ENCODE data around the gene NPR2. TPM values are rescaled to one million over a fixed set of nuclear protein-coding genes. Genes with fewer than 3 reads are reported as not detected.

Gene NPR2
- total RNA-seq, 1 experiment from 2014 or later, result 18.8 TPM

- ChIA-PET CTCF (no interaction called here), POLR2A (no interaction called here), RAD21 (ENCODE audit: low non-redundant PET in 1 of 2, low total read pairs in 2 of 2, uncharacterized antibody in 2 of 2, unreplicated experiment in 2 of 2) (no interaction called here)
- TF ChIP-seq ZNF274 (IDR thresholded peaks at IDR 0.05; ENCODE audit: low read depth, low read length) (no peak), YY1 (IDR thresholded peaks at IDR 0.05; ENCODE audit: extremely low read depth, insufficient replicate concordance, low read depth, low read length) (no peak), MAX (IDR thresholded peaks at IDR 0.05) (no peak), SRF (IDR thresholded peaks at IDR 0.05; ENCODE audit: low read depth) (no peak), EGR1 (IDR thresholded peaks at IDR 0.05; ENCODE audit: low read depth) (no peak), JUND (IDR thresholded peaks at IDR 0.05) (no peak), POLR2AphosphoS5 (IDR thresholded peaks at IDR 0.05; ENCODE audit: low read depth, low read length) (no peak), CBX3 (IDR thresholded peaks at IDR 0.05; ENCODE audit: low read depth) (no peak), EZH2phosphoT487 (IDR thresholded peaks at IDR 0.05; ENCODE audit: borderline replicate concordance) (no peak), SP1 (IDR thresholded peaks at IDR 0.05; ENCODE audit: low read depth) (no peak), POLR2A (IDR thresholded peaks at IDR 0.05; ENCODE audit: borderline replicate concordance, extremely low read depth, insufficient read depth, insufficient read length) (no peak)
- TF ChIP-seq, protein P1, sequence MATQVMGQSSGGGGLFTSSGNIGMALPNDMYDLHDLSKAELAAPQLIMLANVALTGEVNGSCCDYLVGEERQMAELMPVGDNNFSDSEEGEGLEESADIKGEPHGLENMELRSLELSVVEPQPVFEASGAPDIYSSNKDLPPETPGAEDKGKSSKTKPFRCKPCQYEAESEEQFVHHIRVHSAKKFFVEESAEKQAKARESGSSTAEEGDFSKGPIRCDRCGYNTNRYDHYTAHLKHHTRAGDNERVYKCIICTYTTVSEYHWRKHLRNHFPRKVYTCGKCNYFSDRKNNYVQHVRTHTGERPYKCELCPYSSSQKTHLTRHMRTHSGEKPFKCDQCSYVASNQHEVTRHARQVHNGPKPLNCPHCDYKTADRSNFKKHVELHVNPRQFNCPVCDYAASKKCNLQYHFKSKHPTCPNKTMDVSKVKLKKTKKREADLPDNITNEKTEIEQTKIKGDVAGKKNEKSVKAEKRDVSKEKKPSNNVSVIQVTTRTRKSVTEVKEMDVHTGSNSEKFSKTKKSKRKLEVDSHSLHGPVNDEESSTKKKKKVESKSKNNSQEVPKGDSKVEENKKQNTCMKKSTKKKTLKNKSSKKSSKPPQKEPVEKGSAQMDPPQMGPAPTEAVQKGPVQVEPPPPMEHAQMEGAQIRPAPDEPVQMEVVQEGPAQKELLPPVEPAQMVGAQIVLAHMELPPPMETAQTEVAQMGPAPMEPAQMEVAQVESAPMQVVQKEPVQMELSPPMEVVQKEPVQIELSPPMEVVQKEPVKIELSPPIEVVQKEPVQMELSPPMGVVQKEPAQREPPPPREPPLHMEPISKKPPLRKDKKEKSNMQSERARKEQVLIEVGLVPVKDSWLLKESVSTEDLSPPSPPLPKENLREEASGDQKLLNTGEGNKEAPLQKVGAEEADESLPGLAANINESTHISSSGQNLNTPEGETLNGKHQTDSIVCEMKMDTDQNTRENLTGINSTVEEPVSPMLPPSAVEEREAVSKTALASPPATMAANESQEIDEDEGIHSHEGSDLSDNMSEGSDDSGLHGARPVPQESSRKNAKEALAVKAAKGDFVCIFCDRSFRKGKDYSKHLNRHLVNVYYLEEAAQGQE (IDR thresholded peaks at IDR 0.05; ENCODE audit: low read depth), result no peak
- Histone ChIP-seq H2AFZ (ENCODE audit: low read depth, low read length, poor library complexity, severe bottlenecking) (no peak overlapping the region), H3K9me3 (ENCODE audit: control insufficient read depth in 1 of 2, insufficient read depth in 1 of 2, low read depth in 1 of 2, low read length in 2 of 2) (no peaks in the 10 kb centered on the region), H3K36me3 (ENCODE audit: control insufficient read depth in 1 of 2, insufficient read depth in 2 of 2, low read length in 2 of 2) (peaks cover 37 to 39% of the 10 kb centered on the region in 2 experiments; a peak in 3 of 4 replicates), H4K20me1 (ENCODE audit: insufficient read depth) (peaks cover 7% of the 10 kb centered on the region; the same call in 1 of the 2 replicates), H3K4me3 (replicated peaks in 1 of 2; ENCODE audit: low read depth in 1 of 2, low read length in 2 of 2) (no peak overlapping the region), H3K27me3 (ENCODE audit: insufficient read depth, low read length) (no peaks in the 10 kb centered on the region), H3K4me2 (ENCODE audit: low read length) (no peak overlapping the region), H3K9me2 (ENCODE audit: insufficient read depth) (no peaks in the 10 kb centered on the region), H3K4me1 (ENCODE audit: control insufficient read depth in 1 of 2, insufficient read depth in 2 of 2, low read length in 2 of 2) (peaks cover 21 to 25% of the 10 kb centered on the region in 2 experiments), H3K9ac (ENCODE audit: low read length) (no peak overlapping the region), H3K27ac (ENCODE audit: low read depth, low read length) (no peak overlapping the region), H3K79me2 (ENCODE audit: insufficient read depth, low read length) (peaks cover 75% of the 10 kb centered on the region)
- ATAC-seq (no peak), DNase-seq (ENCODE audit: low read depth, low spot score) (no peak)
- intact Hi-C loops (cut with micrococcal nuclease), result no loop called here
- no TSS peak for BruUV-seq (replicated peaks)
Measured at GRCh38 chr9:35745569-35745968, 45.8 kb upstream of the NPR2 start.
